ENCODE data around the gene LRRC18. TPM values are rescaled to one million over a fixed set of nuclear protein-coding genes. Genes with fewer than 3 reads are reported as not detected.

Gene LRRC18
- total RNA-seq, 1 experiment from 2014 or later: not detected

DNA sequence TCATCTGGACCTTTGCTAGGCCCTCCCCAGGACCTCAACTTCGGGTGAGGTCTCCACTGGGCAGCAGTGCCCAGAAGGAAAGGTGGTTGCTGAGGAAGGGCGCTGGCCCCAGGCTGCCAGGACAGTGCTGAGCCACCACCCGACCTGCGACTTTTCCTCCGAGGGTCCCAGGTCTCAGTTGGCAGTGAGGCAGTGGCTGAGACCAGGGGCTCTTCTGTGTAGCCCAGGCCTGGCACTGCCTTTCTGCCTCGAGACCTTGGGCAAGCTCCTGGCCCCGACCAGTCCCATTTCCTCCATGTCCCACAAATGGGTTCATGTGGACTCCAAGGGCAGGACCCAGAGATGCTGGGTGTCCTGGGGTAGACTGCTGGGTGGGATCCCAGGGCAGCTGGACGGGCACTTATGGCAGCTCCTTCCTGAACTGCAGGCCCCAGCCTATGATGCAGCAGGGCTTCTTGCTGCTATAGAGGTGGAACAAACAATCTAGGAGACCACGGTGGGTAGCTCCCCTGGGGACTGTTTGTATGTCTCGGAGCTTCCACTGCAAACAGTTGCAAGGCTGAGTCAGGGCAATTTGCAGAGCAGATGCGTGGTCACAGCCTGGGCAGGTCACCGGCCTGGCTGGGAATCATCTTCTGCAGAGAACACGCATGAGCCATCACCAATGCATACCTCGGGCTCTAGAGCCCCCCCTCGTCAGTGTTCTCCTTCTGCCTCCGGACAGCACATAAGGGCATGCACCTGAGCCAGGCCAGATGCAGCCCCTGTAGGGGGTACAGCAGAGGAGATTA is 17.9 kb upstream of the LRRC18 start:
- POLR2A ChIA-PET (ENCODE audit: unreplicated experiment): no interaction called here
- BruUV-seq (replicated peaks): no TSS peak
- CTCF ChIA-PET: no interaction called here

DNA sequence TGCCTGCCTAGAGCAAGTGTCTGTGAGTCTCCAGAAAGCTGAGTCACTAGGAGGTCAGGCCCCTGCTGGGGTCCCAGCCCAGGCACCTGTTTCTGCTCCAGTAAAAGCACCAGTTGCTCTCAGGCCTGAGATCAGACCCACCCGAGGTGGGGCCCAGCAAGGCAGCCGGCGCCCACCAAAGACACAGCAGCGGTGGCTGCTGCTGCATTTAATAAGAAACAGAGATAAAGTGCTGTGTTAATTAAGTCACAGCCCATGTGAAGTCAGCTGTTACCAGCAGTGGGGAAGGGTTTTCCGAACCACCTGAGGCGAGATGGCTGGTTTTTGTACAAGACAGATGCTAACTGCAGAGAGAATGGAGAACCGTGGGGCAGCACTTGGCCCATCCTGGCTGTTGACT is 12.1 kb upstream of the LRRC18 start:
- no peaks in the 10 kb centered on the region for H3K79me2 ChIP-seq (ENCODE audit: low read depth)

More for the DNA sequence above, 17.9 kb upstream of the LRRC18 start:
- Histone ChIP-seq H3K9me3 (ENCODE audit: insufficient read depth, low read depth) (no peaks in the 10 kb centered on the region), H3K4me3 (no peak overlapping the region), H2AFZ (no peak overlapping the region), H3K27ac (no peak overlapping the region), H3K4me1 (replicated peaks; ENCODE audit: insufficient read depth) (no peaks in the 10 kb centered on the region), H4K20me1 (ENCODE audit: insufficient read depth) (no peaks in the 10 kb centered on the region), H3K36me3 (ENCODE audit: low read depth) (no peaks in the 10 kb centered on the region), H3K9me2 (ENCODE audit: insufficient read depth) (no peaks in the 10 kb centered on the region), H3K27me3 (ENCODE audit: insufficient read depth, low read depth) (peaks cover 14% of the 10 kb centered on the region; the same call in 1 of the 2 replicates), H3K79me2 (ENCODE audit: low read depth) (no peaks in the 10 kb centered on the region), H3F3A (ENCODE audit: insufficient read depth, low read depth) (no peaks in the 10 kb centered on the region), H3K4me2 (no peak overlapping the region)
- intact Hi-C loops (cut with micrococcal nuclease; ENCODE audit: unreplicated experiment): no loop called here
- TF ChIP-seq, protein P1, sequence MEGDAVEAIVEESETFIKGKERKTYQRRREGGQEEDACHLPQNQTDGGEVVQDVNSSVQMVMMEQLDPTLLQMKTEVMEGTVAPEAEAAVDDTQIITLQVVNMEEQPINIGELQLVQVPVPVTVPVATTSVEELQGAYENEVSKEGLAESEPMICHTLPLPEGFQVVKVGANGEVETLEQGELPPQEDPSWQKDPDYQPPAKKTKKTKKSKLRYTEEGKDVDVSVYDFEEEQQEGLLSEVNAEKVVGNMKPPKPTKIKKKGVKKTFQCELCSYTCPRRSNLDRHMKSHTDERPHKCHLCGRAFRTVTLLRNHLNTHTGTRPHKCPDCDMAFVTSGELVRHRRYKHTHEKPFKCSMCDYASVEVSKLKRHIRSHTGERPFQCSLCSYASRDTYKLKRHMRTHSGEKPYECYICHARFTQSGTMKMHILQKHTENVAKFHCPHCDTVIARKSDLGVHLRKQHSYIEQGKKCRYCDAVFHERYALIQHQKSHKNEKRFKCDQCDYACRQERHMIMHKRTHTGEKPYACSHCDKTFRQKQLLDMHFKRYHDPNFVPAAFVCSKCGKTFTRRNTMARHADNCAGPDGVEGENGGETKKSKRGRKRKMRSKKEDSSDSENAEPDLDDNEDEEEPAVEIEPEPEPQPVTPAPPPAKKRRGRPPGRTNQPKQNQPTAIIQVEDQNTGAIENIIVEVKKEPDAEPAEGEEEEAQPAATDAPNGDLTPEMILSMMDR (conservative IDR thresholded peaks at IDR 0.05): no peak
- TF ChIP-seq EZH2 (IDR thresholded peaks at IDR 0.05; ENCODE audit: low read depth): no peak
- DNase-seq: no peak

DNA sequence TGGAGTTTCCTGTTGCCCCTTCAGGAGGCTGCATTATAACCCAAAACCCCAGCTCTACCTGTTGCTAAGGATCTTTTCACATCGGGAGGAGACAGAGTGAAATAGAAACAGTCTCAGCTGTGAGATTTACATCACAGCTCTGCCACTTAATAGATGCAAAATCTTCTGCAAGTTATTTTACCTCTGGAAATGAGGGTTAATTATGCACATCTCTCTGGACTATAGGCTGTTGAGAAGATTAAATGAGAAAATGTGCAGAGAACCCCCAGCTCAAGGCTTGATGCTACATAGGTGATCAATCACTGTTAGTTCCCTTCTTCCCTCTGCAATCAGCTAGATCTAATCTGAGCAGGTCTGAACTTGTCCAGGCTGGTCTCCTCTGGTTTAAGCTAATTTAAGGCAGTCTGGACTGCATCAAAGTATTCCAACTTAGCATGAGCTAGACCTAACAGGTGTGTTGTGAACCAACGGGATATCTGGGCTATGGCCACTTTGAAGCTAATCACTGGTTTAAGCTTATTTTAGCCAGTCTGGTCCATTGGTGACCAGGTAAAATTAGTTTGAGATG is 8.9 kb upstream of the LRRC18 start:
- H3F3A ChIP-seq (ENCODE audit: insufficient read depth, low read depth): no peaks in the 10 kb centered on the region
- H3K27me3 ChIP-seq (ENCODE audit: insufficient read depth, low read depth): peaks cover 76% of the 10 kb centered on the region
- POLR2A ChIA-PET (ENCODE audit: unreplicated experiment): no interaction called here
- H4K20me1 ChIP-seq (ENCODE audit: insufficient read depth): no peaks in the 10 kb centered on the region
- H3K9me3 ChIP-seq (ENCODE audit: insufficient read depth, low read depth): no peaks in the 10 kb centered on the region
- no peak overlapping the region for H2AFZ ChIP-seq
- TF ChIP-seq EZH2 (IDR thresholded peaks at IDR 0.05; ENCODE audit: low read depth): no peak
- TF ChIP-seq, protein P1 (conservative IDR thresholded peaks at IDR 0.05): no peak
- no peak for DNase-seq
- no peak overlapping the region for H3K27ac ChIP-seq
- H3K79me2 ChIP-seq (ENCODE audit: low read depth): no peaks in the 10 kb centered on the region
- H3K4me3 ChIP-seq: no peak overlapping the region
- no peak overlapping the region for H3K4me2 ChIP-seq
- BruUV-seq (replicated peaks): no TSS peak
- H3K36me3 ChIP-seq (ENCODE audit: low read depth): no peaks in the 10 kb centered on the region
- no peaks in the 10 kb centered on the region for H3K9me2 ChIP-seq (ENCODE audit: insufficient read depth)
- CTCF ChIA-PET: no interaction called here
- intact Hi-C loops (cut with micrococcal nuclease; ENCODE audit: unreplicated experiment): no loop called here
- no peaks in the 10 kb centered on the region for H3K4me1 ChIP-seq (replicated peaks; ENCODE audit: insufficient read depth)

More for the DNA sequence above, 12.1 kb upstream of the LRRC18 start:
- no peaks in the 10 kb centered on the region for H3K9me3 ChIP-seq (ENCODE audit: insufficient read depth, low read depth)
- no peaks in the 10 kb centered on the region for H3K9me2 ChIP-seq (ENCODE audit: insufficient read depth)
- no peak for DNase-seq
- no peak overlapping the region for H3K4me2 ChIP-seq
- BruUV-seq (replicated peaks): no TSS peak
- ChIA-PET CTCF (no interaction called here), POLR2A (ENCODE audit: unreplicated experiment) (no interaction called here)
- no peaks in the 10 kb centered on the region for H3K4me1 ChIP-seq (replicated peaks; ENCODE audit: insufficient read depth)
- H3K27me3 ChIP-seq (ENCODE audit: insufficient read depth, low read depth): peaks cover 57% of the 10 kb centered on the region
- no peak overlapping the region for H3K4me3 ChIP-seq
- no peaks in the 10 kb centered on the region for H3K36me3 ChIP-seq (ENCODE audit: low read depth)
- intact Hi-C loops (cut with micrococcal nuclease; ENCODE audit: unreplicated experiment): no loop called here
- no peaks in the 10 kb centered on the region for H3F3A ChIP-seq (ENCODE audit: insufficient read depth, low read depth)
- TF ChIP-seq EZH2 (IDR thresholded peaks at IDR 0.05; ENCODE audit: low read depth): no peak
- TF ChIP-seq, protein P1 (conservative IDR thresholded peaks at IDR 0.05): no peak
- H3K27ac ChIP-seq: no peak overlapping the region
- H4K20me1 ChIP-seq (ENCODE audit: insufficient read depth): no peaks in the 10 kb centered on the region
- no peak overlapping the region for H2AFZ ChIP-seq
